HuH-7 (cell line): ENCODE measurements around the gene HSPG2.
A peak's percentile ranks its signal among the peaks of the same experiment; 100 is the strongest.
"Not testable (repeated sequence)": the region's sequence is repeated elsewhere in the genome, so short reads cannot be mapped to it uniquely, and the experiment has no call there.

Experiments
- DNase-seq: peaks from one replicate; pipeline ENCODE4 v3.0.0; 2011; ENCODE audit warnings: low spot score

The HSPG2 gene

GRCh38 chr1:21932127-21932526, 5.0 kb downstream of the HSPG2 start:
- no peak for DNase-seq

- DNase-seq = no peak
Observed at GRCh38 chr1:21931171-21932093, 5.7 kb downstream of the HSPG2 start.

- no peak for DNase-seq
Observed at GRCh38 chr1:21930629-21931170, 6.4 kb downstream of the HSPG2 start.

- DNase-seq = no peak
Observed at GRCh38 chr1:21930080-21930571, 7.0 kb downstream of the HSPG2 start.

GRCh38 chr1:21927533-21928237, 9.4 kb downstream of the HSPG2 start:
- peak; percentile 82 for DNase-seq

- no peak for DNase-seq
Observed at GRCh38 chr1:21926814-21927532, 10.1 kb downstream of the HSPG2 start.

GRCh38 chr1:21926065-21926464, 11.0 kb downstream of the HSPG2 start:
- DNase-seq = no peak

- DNase-seq = no peak
Observed at GRCh38 chr1:21925334-21925940, 11.7 kb downstream of the HSPG2 start.

GRCh38 chr1:21924503-21925005, 12.6 kb downstream of the HSPG2 start:
- no peak for DNase-seq

- peak; percentile 60 for DNase-seq
Observed at GRCh38 chr1:21922090-21923013, 14.8 kb downstream of the HSPG2 start.

GRCh38 chr1:21921100-21921875, 15.8 kb downstream of the HSPG2 start:
- peak; percentile 83 for DNase-seq

- DNase-seq = no peak
Observed at GRCh38 chr1:21919520-21919919, 17.6 kb downstream of the HSPG2 start.

GRCh38 chr1:21917239-21917631, 19.9 kb downstream of the HSPG2 start:
- not testable (repeated sequence) for DNase-seq

- DNase-seq = no peak
Observed at GRCh38 chr1:21916447-21917238, 20.5 kb downstream of the HSPG2 start.

- no peak for DNase-seq
Observed at GRCh38 chr1:21914880-21915640, 22.1 kb downstream of the HSPG2 start.

GRCh38 chr1:21914450-21914849, 22.7 kb downstream of the HSPG2 start:
- no peak for DNase-seq

- no peak for DNase-seq
Observed at GRCh38 chr1:21913763-21914162, 23.3 kb downstream of the HSPG2 start.

GRCh38 chr1:21913258-21913657, 23.9 kb downstream of the HSPG2 start:
- no peak for DNase-seq
